Measurements from ENCODE around the gene LAPTM5. TPM values are rescaled to one million over a fixed set of nuclear protein-coding genes. Genes with fewer than 3 reads are reported as not detected.

Gene LAPTM5
- total RNA-seq, 2 experiments from 2014 or later = 205 to 208 TPM

GRCh38 chr1:30758121-30758688 lies 631 bp upstream of the LAPTM5 start:
- Mint-ChIP-seq H3K36me3 (ENCODE audit: low read depth) (peaks cover 20% of the 10 kb centered on the region), H3K9me3 (no peaks in the 10 kb centered on the region), H3K27me3 (ENCODE audit: low read depth) (no peaks in the 10 kb centered on the region), H3K4me3 (peak overlapping the region; percentile 98), H3K27ac (peak overlapping the region; percentile 54), H3K4me1 (ENCODE audit: low read depth) (peaks cover 77% of the 10 kb centered on the region)
- no peak for DNase-seq
- intact Hi-C loops (cut with micrococcal nuclease) = loop anchor here (5.0 kb wide), 2 partner anchors 309 to 1174 kb away; partner anchors contain the start of gene PUM1
- CTCF ChIA-PET = interaction anchor here (0.6 to 3.4 kb wide), 7 partner anchors 10 to 38 kb away, joined by 3 to 24 read pairs (median 11); no protein-coding TSS in a partner anchor

GRCh38 chr1:30756545-30757351 lies 826 bp downstream of the LAPTM5 start:
- Mint-ChIP-seq H3K27ac (peak overlapping the region; percentile 100), H3K9me3 (no peaks in the 10 kb centered on the region), H3K36me3 (ENCODE audit: low read depth) (peaks cover 26% of the 10 kb centered on the region), H3K4me1 (ENCODE audit: low read depth) (peaks cover 76% of the 10 kb centered on the region), H3K27me3 (ENCODE audit: low read depth) (no peaks in the 10 kb centered on the region), H3K4me3 (peak overlapping the region; percentile 98)
- peak; percentile 91 for DNase-seq
- intact Hi-C loops (cut with micrococcal nuclease) = loop anchor here (1.0 to 5.0 kb wide), 4 partner anchors 23 to 1176 kb away; partner anchors contain the start of gene PUM1
- CTCF ChIA-PET = interaction anchor here (0.9 to 4.0 kb wide), 7 partner anchors 9 to 37 kb away, joined by 7 to 24 read pairs (median 15); no protein-coding TSS in a partner anchor

GRCh38 chr1:30756206-30756544 lies 1.4 kb downstream of the LAPTM5 start:
- Mint-ChIP-seq H3K4me1 (ENCODE audit: low read depth) (peaks cover 76% of the 10 kb centered on the region), H3K4me3 (peak overlapping the region; percentile 98), H3K27me3 (ENCODE audit: low read depth) (no peaks in the 10 kb centered on the region), H3K36me3 (ENCODE audit: low read depth) (peaks cover 28% of the 10 kb centered on the region), H3K27ac (peak overlapping the region; percentile 100), H3K9me3 (no peaks in the 10 kb centered on the region)
- DNase-seq = peak; percentile 40
- intact Hi-C loops (cut with micrococcal nuclease) = loop anchor here (1.0 to 5.0 kb wide), 4 partner anchors 23 to 1176 kb away; partner anchors contain the start of gene PUM1
- CTCF ChIA-PET = interaction anchor here (0.9 to 4.0 kb wide), 5 partner anchors 8 to 37 kb away, joined by 7 to 24 read pairs (median 16); no protein-coding TSS in a partner anchor

GRCh38 chr1:30755746-30756145 lies 1.8 kb downstream of the LAPTM5 start:
- CTCF ChIA-PET = interaction anchor here (0.9 to 4.0 kb wide), 3 partner anchors 11 to 36 kb away, joined by 7 to 19 read pairs (median 9); no protein-coding TSS in a partner anchor
- DNase-seq = no peak
- Mint-ChIP-seq H3K27me3 (ENCODE audit: low read depth) (no peaks in the 10 kb centered on the region), H3K9me3 (no peaks in the 10 kb centered on the region), H3K36me3 (ENCODE audit: low read depth) (peaks cover 29% of the 10 kb centered on the region), H3K4me3 (peak overlapping the region; percentile 98), H3K4me1 (ENCODE audit: low read depth) (peaks cover 76% of the 10 kb centered on the region), H3K27ac (peak overlapping the region; percentile 100)
- intact Hi-C loops (cut with micrococcal nuclease) = loop anchor here (1.0 to 5.0 kb wide), 4 partner anchors 24 to 1177 kb away; partner anchors contain the start of gene PUM1

GRCh38 chr1:30755334-30755733 lies 2.2 kb downstream of the LAPTM5 start:
- peak overlapping the region; percentile 98 for H3K4me3 Mint-ChIP-seq
- H3K9me3 Mint-ChIP-seq = no peaks in the 10 kb centered on the region
- peaks cover 29% of the 10 kb centered on the region for H3K36me3 Mint-ChIP-seq (ENCODE audit: low read depth)
- DNase-seq = no peak
- H3K27me3 Mint-ChIP-seq (ENCODE audit: low read depth) = no peaks in the 10 kb centered on the region
- intact Hi-C loops (cut with micrococcal nuclease) = loop anchor here (5.0 kb wide), 2 partner anchors 312 to 1177 kb away; partner anchors contain the start of gene PUM1
- H3K4me1 Mint-ChIP-seq (ENCODE audit: low read depth) = peaks cover 76% of the 10 kb centered on the region
- peak overlapping the region; percentile 100 for H3K27ac Mint-ChIP-seq
- CTCF ChIA-PET = interaction anchor here (1.1 to 4.0 kb wide), 5 partner anchors 8 to 173 kb away, joined by 3 to 19 read pairs (median 8); no protein-coding TSS in a partner anchor

- Mint-ChIP-seq H3K27ac (peak overlapping the region; percentile 100), H3K9me3 (no peaks in the 10 kb centered on the region), H3K4me1 (ENCODE audit: low read depth) (peaks cover 76% of the 10 kb centered on the region), H3K4me3 (peak overlapping the region; percentile 98), H3K36me3 (ENCODE audit: low read depth) (peaks cover 30% of the 10 kb centered on the region), H3K27me3 (ENCODE audit: low read depth) (no peaks in the 10 kb centered on the region)
- intact Hi-C loops (cut with micrococcal nuclease) = loop anchor here (1.0 to 5.0 kb wide), 4 partner anchors 11 to 1178 kb away; partner anchors contain the start of gene PUM1
- CTCF ChIA-PET = interaction anchor here (1.0 to 4.0 kb wide), 7 partner anchors 9 to 174 kb away, joined by 3 to 19 read pairs (median 8); no protein-coding TSS in a partner anchor
- DNase-seq = peak; percentile 67
Observed at GRCh38 chr1:30754684-30755171, 2.8 kb downstream of the LAPTM5 start.

GRCh38 chr1:30753660-30754123 lies 3.9 kb downstream of the LAPTM5 start:
- H3K4me3 Mint-ChIP-seq = peak overlapping the region; percentile 98
- DNase-seq = no peak
- intact Hi-C loops (cut with micrococcal nuclease) = loop anchor here (1.0 to 5.0 kb wide), 2 partner anchors 10 to 259 kb away; no protein-coding TSS in a partner anchor
- CTCF ChIA-PET = interaction anchor here (1.2 to 4.0 kb wide), 3 partner anchors 15 to 175 kb away, joined by 4 to 19 read pairs (median 8); no protein-coding TSS in a partner anchor
- H3K36me3 Mint-ChIP-seq (ENCODE audit: low read depth) = peaks cover 40% of the 10 kb centered on the region
- peaks cover 76% of the 10 kb centered on the region for H3K4me1 Mint-ChIP-seq (ENCODE audit: low read depth)
- no peaks in the 10 kb centered on the region for H3K27me3 Mint-ChIP-seq (ENCODE audit: low read depth)
- peak overlapping the region; percentile 100 for H3K27ac Mint-ChIP-seq
- no peaks in the 10 kb centered on the region for H3K9me3 Mint-ChIP-seq

- H3K9me3 Mint-ChIP-seq = no peaks in the 10 kb centered on the region
- CTCF ChIA-PET = interaction anchor here (1.2 to 4.0 kb wide), 5 partner anchors 9 to 176 kb away, joined by 6 to 19 read pairs (median 6); no protein-coding TSS in a partner anchor
- H3K27me3 Mint-ChIP-seq (ENCODE audit: low read depth) = no peaks in the 10 kb centered on the region
- H3K4me3 Mint-ChIP-seq = peak overlapping the region; percentile 98
- peaks cover 76% of the 10 kb centered on the region for H3K4me1 Mint-ChIP-seq (ENCODE audit: low read depth)
- intact Hi-C loops (cut with micrococcal nuclease) = loop anchor here (5.0 kb wide), 1 partner anchor 259 kb away; no protein-coding TSS in a partner anchor
- H3K27ac Mint-ChIP-seq = peak overlapping the region; percentile 100
- no peak for DNase-seq
- H3K36me3 Mint-ChIP-seq (ENCODE audit: low read depth) = peaks cover 46% of the 10 kb centered on the region
Observed at GRCh38 chr1:30753118-30753517, 4.5 kb downstream of the LAPTM5 start.

- intact Hi-C loops (cut with micrococcal nuclease) = loop anchor here (5.0 kb wide), 1 partner anchor 260 kb away; no protein-coding TSS in a partner anchor
- H3K27me3 Mint-ChIP-seq (ENCODE audit: low read depth) = no peaks in the 10 kb centered on the region
- no peaks in the 10 kb centered on the region for H3K9me3 Mint-ChIP-seq
Observed at GRCh38 chr1:30752651-30752908, 5.0 kb downstream of the LAPTM5 start.

GRCh38 chr1:30751830-30752650 lies 5.5 kb downstream of the LAPTM5 start:
- Mint-ChIP-seq H3K27me3 (ENCODE audit: low read depth) (no peaks in the 10 kb centered on the region), H3K36me3 (ENCODE audit: low read depth) (peaks cover 53% of the 10 kb centered on the region)

More at GRCh38 chr1:30752651-30752908, 5.0 kb downstream of the LAPTM5 start:
- DNase-seq = no peak
- Mint-ChIP-seq H3K36me3 (ENCODE audit: low read depth) (peaks cover 50% of the 10 kb centered on the region), H3K27ac (peak overlapping the region; percentile 100), H3K4me1 (ENCODE audit: low read depth) (peaks cover 77% of the 10 kb centered on the region), H3K4me3 (peak overlapping the region; percentile 64)
- CTCF ChIA-PET = interaction anchor here (0.6 to 4.0 kb wide), 7 partner anchors 8 to 49 kb away, joined by 3 to 19 read pairs (median 6); no protein-coding TSS in a partner anchor

More at GRCh38 chr1:30751830-30752650, 5.5 kb downstream of the LAPTM5 start:
- intact Hi-C loops (cut with micrococcal nuclease) = loop anchor here (5.0 kb wide), 1 partner anchor 260 kb away; no protein-coding TSS in a partner anchor
- Mint-ChIP-seq H3K27ac (peak overlapping the region; percentile 100), H3K9me3 (no peaks in the 10 kb centered on the region), H3K4me3 (peak overlapping the region; percentile 64), H3K4me1 (ENCODE audit: low read depth) (peaks cover 81% of the 10 kb centered on the region)
- CTCF ChIA-PET = interaction anchor here (0.6 to 3.0 kb wide), 6 partner anchors 8 to 50 kb away, joined by 3 to 16 read pairs (median 6); no protein-coding TSS in a partner anchor
- DNase-seq = peak; percentile 39

Measured in activated naive CD4-positive, alpha-beta T cell treated with anti-CD3 and anti-CD28 coated beads for 36 hours (primary cell).